HEK293 (cell line): ENCODE measurements around the gene UBXN11.

Source experiments
- SP7 ChIP-seq: fragments of 450-650 bp; formaldehyde crosslinking; IDR thresholded peaks from 2 replicates; pipeline ENCODE4 v1.5.1; 2016; ENCODE audit warnings: missing biosample characterization, missing genetic modification characterization
- ZNF138 ChIP-seq: fragments of 450-650 bp; formaldehyde crosslinking; IDR thresholded peaks from 2 replicates; pipeline ENCODE4 v1.5.1; 2016; ENCODE audit warnings: missing biosample characterization, missing genetic modification characterization, borderline replicate concordance
- ZNF184 ChIP-seq: fragments of 450-650 bp; IDR thresholded peaks from 2 replicates; pipeline ENCODE4 v1.5.1; 2018; ENCODE audit warnings: missing biosample characterization, mild to moderate bottlenecking, missing genetic modification characterization
- ZNF248 ChIP-seq: fragments of 450-650 bp; formaldehyde crosslinking; IDR thresholded peaks from 2 replicates; pipeline ENCODE4 v1.5.1; 2017; ENCODE audit warnings: missing biosample characterization, missing genetic modification characterization
- ZNF341 ChIP-seq: fragments of 450-650 bp; formaldehyde crosslinking; IDR thresholded peaks from 2 replicates; pipeline ENCODE4; 2016; ENCODE audit warnings: low read depth, missing biosample characterization, missing genetic modification characterization
- ZNF561 ChIP-seq: fragments of 450-650 bp; IDR thresholded peaks from 2 replicates; pipeline ENCODE4 v1.5.1; 2018; ENCODE audit warnings: missing biosample characterization, missing genetic modification characterization, borderline replicate concordance
- TF ChIP-seq, protein P1 (sequence below): fragments of 450-650 bp; formaldehyde crosslinking; IDR thresholded peaks from 2 replicates; pipeline ENCODE4 v1.5.1; 2016; ENCODE audit warnings: missing biosample characterization, missing genetic modification characterization

DNA sequence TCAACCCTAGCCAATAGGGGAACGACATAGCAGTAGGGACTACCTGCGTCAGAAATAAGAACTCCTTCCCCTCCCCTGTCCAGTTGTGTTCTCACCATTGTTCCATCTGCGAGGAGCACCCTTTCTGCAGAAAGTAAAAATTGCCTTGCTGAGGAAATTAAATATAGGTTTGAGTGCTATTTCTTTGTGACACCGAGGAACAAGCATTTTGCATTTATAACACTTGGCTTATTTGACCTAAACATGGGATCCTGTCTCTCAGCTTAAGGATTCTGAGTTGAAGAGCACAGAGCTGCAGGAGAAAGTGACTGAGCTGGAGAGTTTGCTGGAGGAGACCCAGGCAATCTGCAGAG lies 37.3 kb downstream of the UBXN11 start:
- no peak for TF ChIP-seq ZNF184
- TF ChIP-seq, protein P1, sequence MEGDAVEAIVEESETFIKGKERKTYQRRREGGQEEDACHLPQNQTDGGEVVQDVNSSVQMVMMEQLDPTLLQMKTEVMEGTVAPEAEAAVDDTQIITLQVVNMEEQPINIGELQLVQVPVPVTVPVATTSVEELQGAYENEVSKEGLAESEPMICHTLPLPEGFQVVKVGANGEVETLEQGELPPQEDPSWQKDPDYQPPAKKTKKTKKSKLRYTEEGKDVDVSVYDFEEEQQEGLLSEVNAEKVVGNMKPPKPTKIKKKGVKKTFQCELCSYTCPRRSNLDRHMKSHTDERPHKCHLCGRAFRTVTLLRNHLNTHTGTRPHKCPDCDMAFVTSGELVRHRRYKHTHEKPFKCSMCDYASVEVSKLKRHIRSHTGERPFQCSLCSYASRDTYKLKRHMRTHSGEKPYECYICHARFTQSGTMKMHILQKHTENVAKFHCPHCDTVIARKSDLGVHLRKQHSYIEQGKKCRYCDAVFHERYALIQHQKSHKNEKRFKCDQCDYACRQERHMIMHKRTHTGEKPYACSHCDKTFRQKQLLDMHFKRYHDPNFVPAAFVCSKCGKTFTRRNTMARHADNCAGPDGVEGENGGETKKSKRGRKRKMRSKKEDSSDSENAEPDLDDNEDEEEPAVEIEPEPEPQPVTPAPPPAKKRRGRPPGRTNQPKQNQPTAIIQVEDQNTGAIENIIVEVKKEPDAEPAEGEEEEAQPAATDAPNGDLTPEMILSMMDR (tag by site-specific recombination) = no peak
- no peak for TF ChIP-seq SP7 (tag by site-specific recombination)
- TF ChIP-seq ZNF561 = 0 out of 2 replicates have a peak, but pooled peaks have one; percentile 31
- TF ChIP-seq ZNF248 (tag by site-specific recombination) = no peak
- no peak for TF ChIP-seq ZNF138 (tag by site-specific recombination)
- TF ChIP-seq ZNF341 (tag by site-specific recombination) = no peak
